Activated naive CD8-positive, alpha-beta T cell treated with anti-CD3 and anti-CD28 coated beads, Interleukin-2, amount 10 ng/mL, durations not matched to agents 7 days and 5 days (primary cell): ENCODE data around the gene CSNK1G1. TPM values are rescaled to one million over a fixed set of nuclear protein-coding genes. Genes with fewer than 3 reads are reported as not detected.
A peak's percentile ranks its signal among the peaks of the same experiment; 100 is the strongest.
"Not testable (repeated sequence)": the region's sequence is repeated elsewhere in the genome, so short reads cannot be mapped to it uniquely, and the experiment has no call there.

ENCODE experiments used
- ATAC-seq: fragments of 150-1000 bp; cut with Tn5 transposase; one replicate; pipeline ENCODE4 v1.10.0; 2021; ENCODE audit warnings: low read depth, moderate library complexity
- POLR2A ChIA-PET: fragments of 350-600 bp; sonication (Branson Sonifier 250); formaldehyde crosslinking; loops from one replicate; lab custom pipeline; 2021; ENCODE audit warnings: antibody characterized with exemption; lab: Charles Lee
- DNase-seq: peaks from one replicate; pipeline ENCODE4 v3.0.0; 2021
- H3K27ac Mint-ChIP-seq: one replicate; pipeline ENCODE4 v1.8.0; 2022; ENCODE audit warnings: mild to moderate bottlenecking, mixed read lengths
- H3K27me3 Mint-ChIP-seq: one replicate; pipeline ENCODE4 v1.8.0; 2022; ENCODE audit warnings: mild to moderate bottlenecking, moderate library complexity, mixed read lengths
- H3K36me3 Mint-ChIP-seq: one replicate; pipeline ENCODE4 v1.8.0; 2021; ENCODE audit warnings: mild to moderate bottlenecking, mixed read lengths
- H3K4me1 Mint-ChIP-seq: one replicate; pipeline ENCODE4 v1.8.0; 2021; ENCODE audit warnings: mixed read lengths
- H3K4me3 Mint-ChIP-seq: one replicate; pipeline ENCODE4 v1.8.0; 2022; ENCODE audit warnings: mild to moderate bottlenecking, moderate library complexity, mixed read lengths
- H3K9me3 Mint-ChIP-seq: one replicate; pipeline ENCODE4 v1.8.0; 2021; ENCODE audit warnings: mixed read lengths
- total RNA-seq, 2 experiments: library from RNA; stranded (reverse); gene quantifications; one replicate each; pipeline ENCODE4 v1.2.3, GENCODE V29; 2021

The CSNK1G1 gene
- total RNA-seq, 2 experiments from 2014 or later: 26.2 to 26.7 TPM

GRCh38 chr15:64379216-64379960 is 23.4 kb upstream of the CSNK1G1 start:
- Mint-ChIP-seq H3K4me1 (peaks cover 16% of the 10 kb centered on the region), H3K36me3 (peaks cover 17% of the 10 kb centered on the region), H3K9me3 (no peaks in the 10 kb centered on the region), H3K4me3 (peak overlapping the region; percentile 92), H3K27me3 (no peaks in the 10 kb centered on the region), H3K27ac (peak overlapping the region; percentile 77)
- POLR2A ChIA-PET: interaction anchor here (0.9 to 1.6 kb wide), 3 partner anchors 18 to 515 kb away, joined by 3 read pairs; partner anchors contain the start of gene CSNK1G1
- ATAC-seq (no peak), DNase-seq (no peak)

DNA sequence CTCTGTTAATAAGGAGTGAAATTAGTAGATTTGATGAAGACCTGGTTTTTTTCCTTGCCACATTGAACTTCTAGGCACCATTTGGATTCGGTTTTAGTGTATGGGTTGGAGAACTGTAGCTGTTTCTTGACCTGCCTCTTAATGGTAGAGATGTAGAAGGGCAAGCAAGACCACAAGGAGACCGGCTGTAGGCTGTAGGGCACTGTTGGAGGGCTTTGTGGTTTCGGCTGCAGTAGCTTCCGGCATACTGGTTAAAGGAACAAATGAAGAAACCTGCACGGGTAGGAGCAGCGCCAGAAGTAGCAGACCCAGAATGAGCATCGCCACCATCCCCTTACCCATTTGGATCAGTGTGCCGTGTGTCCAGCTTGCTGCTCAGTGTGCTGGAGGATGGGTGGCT is 17.4 kb upstream of the CSNK1G1 start:
- Mint-ChIP-seq H3K4me1 (peaks cover 16% of the 10 kb centered on the region), H3K27ac (peak overlapping the region; percentile 74), H3K4me3 (peak overlapping the region; percentile 68), H3K27me3 (no peaks in the 10 kb centered on the region), H3K36me3 (peaks cover 23% of the 10 kb centered on the region), H3K9me3 (no peaks in the 10 kb centered on the region)
- DNase-seq: no peak
- POLR2A ChIA-PET: interaction anchor here (0.5 to 1.4 kb wide), 2 partner anchors 14 kb away, joined by 4 to 5 read pairs; partner anchors contain the start of gene TRIP4
- ATAC-seq: no peak

DNA sequence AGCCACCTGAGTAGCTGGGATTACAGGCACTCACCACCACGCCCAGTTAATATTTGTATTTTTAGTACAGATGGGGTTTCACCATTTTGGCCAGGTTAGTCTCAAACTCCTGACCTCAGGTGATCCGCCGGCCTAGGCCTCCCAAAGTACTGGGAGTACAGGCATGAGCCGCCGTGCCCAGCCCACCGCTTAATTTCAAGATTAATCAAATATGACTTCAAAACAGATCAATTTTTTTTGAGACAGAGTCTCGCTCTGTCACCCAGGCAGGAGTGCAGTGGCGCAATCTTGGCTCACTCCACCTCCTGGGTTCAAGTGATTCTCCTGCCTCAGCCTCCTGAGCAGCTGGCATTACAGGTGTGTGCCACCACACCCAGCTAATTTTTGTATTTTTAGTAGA is 15.4 kb upstream of the CSNK1G1 start:
- DNase-seq, H3K9me3 Mint-ChIP-seq, ATAC-seq, POLR2A ChIA-PET, H3K4me3 Mint-ChIP-seq, H3K27me3 Mint-ChIP-seq, H3K27ac Mint-ChIP-seq: not testable (repeated sequence)
- Mint-ChIP-seq H3K36me3 (peaks cover 22% of the 10 kb centered on the region), H3K4me1 (peaks cover 14% of the 10 kb centered on the region)

DNA sequence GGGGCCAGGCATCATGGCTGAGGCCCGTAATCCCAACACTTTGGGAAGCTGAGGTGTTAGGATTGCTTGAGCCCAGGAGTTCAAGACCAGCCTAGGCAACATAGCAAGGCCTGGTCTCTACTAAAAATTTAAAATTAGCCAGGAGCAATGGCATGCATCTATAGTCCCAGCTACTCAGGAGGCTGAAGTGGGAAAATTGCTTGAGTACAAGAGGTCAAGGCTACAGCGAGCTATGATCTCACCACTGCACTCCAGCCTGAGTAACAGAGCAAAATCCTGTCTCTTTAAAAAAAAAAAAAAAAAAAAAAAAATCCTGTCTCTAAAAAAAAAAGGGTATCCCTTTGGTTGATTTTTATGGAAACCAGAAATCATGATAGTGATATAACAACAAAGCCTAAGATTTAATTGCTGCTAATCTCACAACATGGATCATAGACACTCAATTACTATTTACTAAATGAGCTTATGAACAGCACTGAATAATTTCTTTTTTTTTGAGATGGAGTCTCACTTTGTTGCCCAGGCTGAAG is 13.2 kb upstream of the CSNK1G1 start:
- Mint-ChIP-seq H3K9me3 (no peaks in the 10 kb centered on the region), H3K27ac (no peak overlapping the region), H3K27me3 (no peaks in the 10 kb centered on the region), H3K4me1 (peaks cover 12% of the 10 kb centered on the region), H3K36me3 (peaks cover 16% of the 10 kb centered on the region), H3K4me3 (no peak overlapping the region)
- POLR2A ChIA-PET: interaction anchor here (0.6 to 2.1 kb wide), 5 partner anchors 18 to 443 kb away, joined by 3 to 8 read pairs (median 6); partner anchors contain the start of gene TRIP4
- no peak for ATAC-seq
- DNase-seq: no peak

DNA sequence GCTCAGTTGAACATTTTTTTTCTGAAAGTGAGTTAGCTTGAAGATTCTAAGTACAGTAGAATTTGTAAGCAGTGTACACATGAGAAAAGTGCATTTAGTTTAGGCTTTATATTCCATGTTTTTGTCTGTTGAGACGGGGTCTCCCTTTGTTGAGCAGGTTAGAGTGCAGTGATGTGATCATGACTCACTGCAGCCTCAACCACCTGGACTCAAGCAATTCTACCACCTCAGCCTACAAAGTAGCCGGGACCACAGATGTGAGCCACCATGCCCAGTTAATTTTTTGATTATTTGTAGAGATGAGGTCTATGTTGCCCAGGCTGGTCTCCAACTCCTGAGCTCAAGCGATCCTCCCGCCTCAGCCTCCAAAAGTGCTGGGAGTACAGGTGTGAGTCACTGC is 5.3 kb upstream of the CSNK1G1 start:
- no peak for DNase-seq
- POLR2A ChIA-PET: interaction anchor here (0.6 to 0.9 kb wide), 3 partner anchors 19 to 741 kb away, joined by 3 read pairs; no protein-coding TSS in a partner anchor
- H3K27me3 Mint-ChIP-seq: no peaks in the 10 kb centered on the region

DNA sequence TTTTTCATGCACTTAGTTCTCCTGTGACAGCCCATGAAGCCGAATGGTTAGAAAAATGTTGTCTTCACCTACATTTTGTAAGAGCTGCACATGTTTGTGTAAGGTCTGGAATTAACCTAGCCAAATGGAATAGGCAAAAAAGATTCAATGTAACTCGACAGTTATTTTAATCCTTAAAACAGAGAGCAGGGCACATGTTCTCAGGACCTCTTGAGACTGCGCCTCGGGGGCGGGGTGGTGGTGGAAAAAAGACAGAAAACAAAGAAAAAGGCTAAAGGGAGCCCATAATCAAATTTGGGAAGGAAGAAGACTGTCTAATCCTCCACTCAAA is 702 bp upstream of the CSNK1G1 start:
- no peaks in the 10 kb centered on the region for H3K36me3 Mint-ChIP-seq
- H3K4me1 Mint-ChIP-seq: peaks cover 22% of the 10 kb centered on the region
- no peak for ATAC-seq
- no peaks in the 10 kb centered on the region for H3K9me3 Mint-ChIP-seq
- H3K4me3 Mint-ChIP-seq: peak overlapping the region; percentile 94
- H3K27ac Mint-ChIP-seq: peak overlapping the region; percentile 83
- H3K27me3 Mint-ChIP-seq: no peaks in the 10 kb centered on the region
- DNase-seq: no peak
- POLR2A ChIA-PET: interaction anchor here (1.0 to 1.4 kb wide), 3 partner anchors 25 to 245 kb away, joined by 4 to 5 read pairs (median 4); partner anchors contain the start of gene PCLAF

More for the DNA sequence above, 5.3 kb upstream of the CSNK1G1 start:
- H3K27ac Mint-ChIP-seq: no peak overlapping the region
- H3K36me3 Mint-ChIP-seq: peaks cover 3% of the 10 kb centered on the region
- ATAC-seq: no peak
- H3K9me3 Mint-ChIP-seq: no peaks in the 10 kb centered on the region
- H3K4me3 Mint-ChIP-seq: no peak overlapping the region
- peaks cover 11% of the 10 kb centered on the region for H3K4me1 Mint-ChIP-seq

- DNase-seq: no peak
- H3K27ac Mint-ChIP-seq: peak overlapping the region; percentile 83
- no peaks in the 10 kb centered on the region for H3K36me3 Mint-ChIP-seq
- POLR2A ChIA-PET: interaction anchor here (1.0 to 1.6 kb wide), 5 partner anchors 25 to 246 kb away, joined by 3 to 6 read pairs (median 4); partner anchors contain the start of genes PCLAF and TRIP4
- H3K4me3 Mint-ChIP-seq: peak overlapping the region; percentile 94
- peaks cover 22% of the 10 kb centered on the region for H3K4me1 Mint-ChIP-seq
- ATAC-seq: peak; percentile 13
- no peaks in the 10 kb centered on the region for H3K27me3 Mint-ChIP-seq
- H3K9me3 Mint-ChIP-seq: no peaks in the 10 kb centered on the region
Measured at GRCh38 chr15:64355348-64355943, 527 bp downstream of the CSNK1G1 start.

DNA sequence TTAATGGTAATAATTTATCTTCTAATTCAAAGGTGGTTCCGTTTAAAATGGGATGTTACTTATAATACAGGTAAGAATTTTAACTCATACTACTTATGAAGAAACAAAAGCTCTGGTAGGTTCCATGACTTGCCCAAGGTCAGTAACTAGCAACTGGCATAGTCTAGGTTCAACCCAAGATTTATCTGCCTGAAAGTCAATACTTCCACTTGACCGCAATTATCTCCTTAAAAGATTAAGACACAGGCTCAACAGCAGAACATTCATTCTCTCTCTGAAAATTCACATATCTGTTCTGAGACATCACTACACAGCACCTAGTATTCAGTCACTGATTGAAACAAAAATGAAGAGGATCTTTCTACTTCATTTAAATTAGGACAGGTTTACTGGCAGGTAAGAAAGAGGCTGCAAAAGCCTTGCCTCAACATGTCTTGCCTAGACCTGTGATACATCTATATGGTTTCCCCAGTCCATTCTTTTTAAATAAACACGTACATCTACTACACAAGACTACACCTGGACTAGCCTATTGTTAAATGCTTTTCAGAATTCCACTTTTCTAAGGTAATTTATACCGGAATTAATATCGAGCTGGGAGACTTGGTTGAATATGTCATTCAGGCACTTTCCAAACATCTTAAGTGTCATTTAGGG is 1.2 kb downstream of the CSNK1G1 start:
- no peak for ATAC-seq
- no peak for DNase-seq
- POLR2A ChIA-PET: interaction anchor here (1.0 to 1.6 kb wide), 3 partner anchors 22 to 33 kb away, joined by 3 to 6 read pairs (median 4); partner anchors contain the start of gene TRIP4

GRCh38 chr15:64351265-64351664 is 4.7 kb downstream of the CSNK1G1 start:
- Mint-ChIP-seq H3K4me3 (no peak overlapping the region), H3K27ac (no peak overlapping the region), H3K36me3 (peaks cover 11% of the 10 kb centered on the region), H3K9me3 (no peaks in the 10 kb centered on the region), H3K4me1 (peaks cover 13% of the 10 kb centered on the region), H3K27me3 (no peaks in the 10 kb centered on the region)
- POLR2A ChIA-PET: no interaction called here
- ATAC-seq: no peak
- no peak for DNase-seq

More for the DNA sequence above, 1.2 kb downstream of the CSNK1G1 start:
- H3K4me1 Mint-ChIP-seq: peaks cover 22% of the 10 kb centered on the region
- peak overlapping the region; percentile 94 for H3K4me3 Mint-ChIP-seq
- H3K9me3 Mint-ChIP-seq: no peaks in the 10 kb centered on the region
- peak overlapping the region; percentile 83 for H3K27ac Mint-ChIP-seq
- H3K27me3 Mint-ChIP-seq: no peaks in the 10 kb centered on the region
- H3K36me3 Mint-ChIP-seq: no peaks in the 10 kb centered on the region

DNA sequence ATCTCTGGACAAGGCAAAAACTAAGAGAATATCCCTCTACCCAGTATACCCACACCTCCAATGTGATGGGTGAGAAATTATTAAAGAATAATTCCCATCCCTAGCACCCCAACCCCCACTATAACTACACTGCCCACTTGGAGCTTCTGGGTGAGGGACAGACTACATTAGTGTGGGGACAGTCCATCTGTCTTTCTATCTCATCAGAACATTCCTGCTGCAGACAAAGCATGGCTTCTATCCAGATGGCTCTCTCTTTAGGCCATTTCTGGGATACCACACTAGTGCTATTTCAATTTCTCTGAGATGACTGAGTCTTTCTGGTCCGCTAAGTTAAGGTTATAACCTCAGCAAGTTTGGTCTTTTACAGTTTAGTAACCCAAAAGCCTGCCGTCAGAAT is 6.6 kb downstream of the CSNK1G1 start:
- H3K36me3 Mint-ChIP-seq: peaks cover 15% of the 10 kb centered on the region
- no peaks in the 10 kb centered on the region for H3K27me3 Mint-ChIP-seq
- DNase-seq: no peak
- no peaks in the 10 kb centered on the region for H3K9me3 Mint-ChIP-seq
- POLR2A ChIA-PET: no interaction called here
- H3K27ac Mint-ChIP-seq: no peak overlapping the region
- ATAC-seq: no peak
- no peak overlapping the region for H3K4me3 Mint-ChIP-seq
- peaks cover 5% of the 10 kb centered on the region for H3K4me1 Mint-ChIP-seq

GRCh38 chr15:64348455-64348854 is 7.5 kb downstream of the CSNK1G1 start:
- H3K4me1 Mint-ChIP-seq: peaks cover 6% of the 10 kb centered on the region
- H3K36me3 Mint-ChIP-seq: peaks cover 15% of the 10 kb centered on the region
- DNase-seq: no peak
- H3K27ac Mint-ChIP-seq: no peak overlapping the region
- no peaks in the 10 kb centered on the region for H3K27me3 Mint-ChIP-seq
- no peak for ATAC-seq
- POLR2A ChIA-PET: no interaction called here
- H3K9me3 Mint-ChIP-seq: no peaks in the 10 kb centered on the region
- H3K4me3 Mint-ChIP-seq: no peak overlapping the region

DNA sequence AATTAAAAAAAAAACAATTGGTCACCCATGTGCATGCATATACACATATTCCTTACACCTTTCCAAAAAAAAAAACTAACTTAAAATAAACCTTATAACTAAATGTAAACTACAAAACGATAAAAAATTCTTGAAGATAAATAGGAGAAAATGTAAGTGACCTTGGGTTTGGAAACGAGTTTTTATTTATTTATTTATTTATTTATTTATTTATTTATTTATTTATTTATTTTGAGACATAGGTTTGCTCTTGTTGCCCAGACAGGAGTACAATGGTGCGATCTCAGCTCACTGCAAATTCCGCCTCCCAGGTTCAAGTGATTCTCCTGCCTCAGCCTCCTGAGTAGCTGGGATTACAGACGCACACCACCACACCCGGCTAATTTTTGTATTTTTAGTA is 9.7 kb downstream of the CSNK1G1 start:
- H3K9me3 Mint-ChIP-seq, H3K27ac Mint-ChIP-seq, H3K27me3 Mint-ChIP-seq, DNase-seq, ATAC-seq, H3K4me3 Mint-ChIP-seq, POLR2A ChIA-PET: not testable (repeated sequence)
- peaks cover 25% of the 10 kb centered on the region for H3K36me3 Mint-ChIP-seq
- H3K4me1 Mint-ChIP-seq: peaks cover 12% of the 10 kb centered on the region
